ENCODE results near the gene CYB561D2. TPM values are rescaled to one million over a fixed set of nuclear protein-coding genes. Genes with fewer than 3 reads are reported as not detected.

The CYB561D2 gene
- total RNA-seq, 4 donors from 2014 or later = 23.6 to 66.0 (median 43.6) TPM

DNA sequence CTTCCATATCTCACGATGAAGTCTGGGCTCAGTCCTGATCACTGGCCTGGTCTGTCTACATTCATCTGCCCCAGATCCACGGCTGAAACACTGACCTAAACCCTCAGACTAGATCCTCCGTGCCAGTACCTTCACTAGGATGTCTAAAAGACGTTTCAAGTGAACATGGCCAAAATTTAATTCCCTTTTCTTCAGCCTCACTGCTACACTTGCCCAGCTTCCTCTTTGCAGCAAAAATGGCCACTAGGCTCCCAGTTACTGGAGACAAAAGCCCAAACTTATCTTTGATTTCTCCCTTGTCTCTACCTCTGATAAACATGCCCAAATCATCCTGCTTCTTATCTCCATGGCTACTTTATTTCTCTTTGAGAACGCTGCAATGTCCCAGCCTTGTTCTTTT is 11.7 kb upstream of the CYB561D2 start:
- WGBS, 2 donors = 76 to 89% methylated on average over 5 of the region's 5 CpGs

DNA sequence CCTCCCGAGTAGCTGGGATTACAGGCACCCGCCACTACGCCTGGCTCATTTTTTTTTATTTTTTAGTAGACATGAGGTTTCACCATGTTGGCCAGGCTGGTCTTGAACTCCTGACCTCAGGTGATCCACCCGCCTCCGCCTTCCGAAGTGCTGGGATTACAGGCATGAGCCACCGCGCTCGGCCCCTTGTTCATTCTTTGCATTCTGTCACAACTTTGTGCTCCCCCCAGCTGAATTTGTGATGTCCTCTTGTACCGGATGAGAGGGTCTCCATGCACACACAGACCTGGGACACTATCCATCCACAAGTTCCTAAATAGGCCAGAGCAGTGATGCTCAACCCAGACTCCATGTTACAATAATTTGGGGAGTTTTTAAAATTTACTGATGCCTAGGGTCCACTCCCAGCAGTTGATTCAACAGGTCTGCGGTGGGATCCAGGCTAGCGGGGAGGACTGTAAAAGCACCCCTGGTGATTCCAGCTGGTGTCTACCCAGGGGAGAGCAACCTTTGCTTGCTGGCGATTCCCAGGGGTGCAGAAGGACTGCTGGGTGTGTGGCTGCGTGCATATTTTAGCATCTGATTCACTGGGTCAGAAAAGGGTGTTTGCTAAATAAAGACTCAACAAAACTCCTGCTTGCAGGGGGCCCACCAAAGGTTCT is 11.0 kb upstream of the CYB561D2 start:
- no peaks in the 10 kb centered on the region for H3K36me3 ChIP-seq
- H3K27ac ChIP-seq = peak overlapping the region; percentile 5 to 76 (median 75)
- 77 to 91% methylated on average over 11 to 14 of the region's 14 CpGs for WGBS, 2 donors
- no peak for DNase-seq
- H3K9me3 ChIP-seq = no peaks in the 10 kb centered on the region
- peaks cover 26 to 38% of the 10 kb centered on the region in 2 donors for H3K4me1 ChIP-seq
- intact Hi-C loops (cut with DNase I) = no loop called here
- TF ChIP-seq, protein P1, sequence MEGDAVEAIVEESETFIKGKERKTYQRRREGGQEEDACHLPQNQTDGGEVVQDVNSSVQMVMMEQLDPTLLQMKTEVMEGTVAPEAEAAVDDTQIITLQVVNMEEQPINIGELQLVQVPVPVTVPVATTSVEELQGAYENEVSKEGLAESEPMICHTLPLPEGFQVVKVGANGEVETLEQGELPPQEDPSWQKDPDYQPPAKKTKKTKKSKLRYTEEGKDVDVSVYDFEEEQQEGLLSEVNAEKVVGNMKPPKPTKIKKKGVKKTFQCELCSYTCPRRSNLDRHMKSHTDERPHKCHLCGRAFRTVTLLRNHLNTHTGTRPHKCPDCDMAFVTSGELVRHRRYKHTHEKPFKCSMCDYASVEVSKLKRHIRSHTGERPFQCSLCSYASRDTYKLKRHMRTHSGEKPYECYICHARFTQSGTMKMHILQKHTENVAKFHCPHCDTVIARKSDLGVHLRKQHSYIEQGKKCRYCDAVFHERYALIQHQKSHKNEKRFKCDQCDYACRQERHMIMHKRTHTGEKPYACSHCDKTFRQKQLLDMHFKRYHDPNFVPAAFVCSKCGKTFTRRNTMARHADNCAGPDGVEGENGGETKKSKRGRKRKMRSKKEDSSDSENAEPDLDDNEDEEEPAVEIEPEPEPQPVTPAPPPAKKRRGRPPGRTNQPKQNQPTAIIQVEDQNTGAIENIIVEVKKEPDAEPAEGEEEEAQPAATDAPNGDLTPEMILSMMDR (IDR thresholded peaks at IDR 0.05) = no peak
- no peak for TF ChIP-seq POLR2A (IDR thresholded peaks at IDR 0.05)
- H3K4me3 ChIP-seq (replicated peaks in 1 of 3) = no peak overlapping the region
- no peaks in the 10 kb centered on the region for H3K27me3 ChIP-seq

More for the DNA sequence above, 11.7 kb upstream of the CYB561D2 start:
- peaks cover 33 to 45% of the 10 kb centered on the region in 2 donors for H3K4me1 ChIP-seq
- DNase-seq = no peak
- intact Hi-C loops (cut with DNase I) = no loop called here
- no peaks in the 10 kb centered on the region for H3K36me3 ChIP-seq
- no peak for TF ChIP-seq POLR2A (IDR thresholded peaks at IDR 0.05)
- TF ChIP-seq, protein P1 (IDR thresholded peaks at IDR 0.05) = no peak
- H3K27ac ChIP-seq = peak overlapping the region in 2 of 3 donors; percentile 91 to 96
- no peaks in the 10 kb centered on the region for H3K27me3 ChIP-seq
- no peak overlapping the region for H3K4me3 ChIP-seq (replicated peaks in 1 of 3)
- no peaks in the 10 kb centered on the region for H3K9me3 ChIP-seq

DNA sequence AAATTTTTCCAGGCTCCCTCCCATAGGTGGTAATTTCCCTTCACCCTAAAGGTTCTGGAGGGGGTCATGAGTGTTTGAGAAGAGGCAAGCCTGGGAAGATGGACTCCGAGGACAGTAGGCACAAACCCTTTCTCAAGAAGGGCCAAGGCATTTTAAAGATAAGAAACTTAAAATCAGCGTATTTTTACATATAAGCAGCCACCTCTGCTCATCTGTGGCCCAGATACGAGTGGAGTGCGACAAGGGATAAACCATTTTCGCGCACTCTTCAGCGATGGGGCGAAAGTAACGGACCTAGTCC is 10.6 kb upstream of the CYB561D2 start:
- Histone ChIP-seq H3K27ac (peak overlapping the region; percentile 5 to 76 (median 75)), H3K4me3 (replicated peaks in 1 of 3) (peak overlapping the region in 1 of 3 donors; percentile 40), H3K27me3 (no peaks in the 10 kb centered on the region), H3K9me3 (no peaks in the 10 kb centered on the region), H3K36me3 (no peaks in the 10 kb centered on the region), H3K4me1 (peaks cover 22 to 34% of the 10 kb centered on the region in 2 donors)
- TF ChIP-seq, protein P1 (IDR thresholded peaks at IDR 0.05) = no peak
- TF ChIP-seq POLR2A (IDR thresholded peaks at IDR 0.05) = no peak
- intact Hi-C loops (cut with DNase I) = no loop called here
- no peak for DNase-seq
- 68 to 78% methylated on average over 9 of the region's 9 CpGs for WGBS, 2 donors

DNA sequence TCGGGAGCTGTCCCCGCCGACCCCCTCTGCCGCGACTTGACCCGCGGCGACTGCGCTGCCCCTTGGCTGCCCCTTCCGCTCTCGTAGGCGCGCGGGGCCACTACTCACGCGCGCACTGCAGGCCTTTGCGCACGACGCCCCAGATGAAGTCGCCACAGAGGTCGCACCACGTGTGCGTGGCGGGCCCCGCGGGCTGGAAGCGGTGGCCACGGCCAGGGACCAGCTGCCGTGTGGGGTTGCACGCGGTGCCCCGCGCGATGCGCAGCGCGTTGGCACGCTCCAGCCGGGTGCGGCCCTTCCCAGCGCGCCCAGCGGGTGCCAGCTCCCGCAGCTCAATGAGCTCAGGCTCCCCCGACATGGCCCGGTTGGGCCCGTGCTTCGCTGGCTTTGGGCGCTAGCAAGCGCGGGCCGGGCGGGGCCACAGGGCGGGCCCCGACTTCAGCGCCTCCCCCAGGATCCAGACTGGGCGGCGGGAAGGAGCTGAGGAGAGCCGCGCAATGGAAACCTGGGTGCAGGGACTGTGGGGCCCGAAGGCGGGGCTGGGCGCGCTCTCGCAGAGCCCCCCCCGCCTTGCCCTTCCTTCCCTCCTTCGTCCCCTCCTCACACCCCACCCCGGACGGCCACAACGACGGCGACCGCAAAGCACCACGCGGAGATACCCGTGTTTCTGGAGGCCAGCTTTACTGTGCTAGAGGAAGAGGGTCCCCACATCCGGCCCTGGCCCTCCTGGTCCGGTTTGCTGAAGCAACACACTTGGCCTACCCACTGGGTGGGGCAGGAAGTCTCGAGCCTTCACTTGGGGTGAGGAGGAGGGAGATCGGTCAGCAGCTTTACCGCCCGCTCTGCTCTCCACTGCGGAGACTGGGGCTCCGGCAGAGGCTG is 10.0 kb upstream of the CYB561D2 start, which contains the start of gene RASSF1:
Gene RASSF1 (minus strand): TSS at position 389 of the 882 bp plus-strand sequence. CDS start 31 bp downstream, at position 358.
- 29 to 30% methylated on average over 15 to 41 of the region's 85 CpGs for WGBS, 2 donors
- no peaks in the 10 kb centered on the region for H3K9me3 ChIP-seq
- intact Hi-C loops (cut with DNase I) = no loop called here
- peak within 1 kb of the TSS; percentile 5 to 76 (median 75) for H3K27ac ChIP-seq
- DNase-seq = peak; percentile 33 to 41
- TF ChIP-seq, protein P1 (IDR thresholded peaks at IDR 0.05) = no peak
- TF ChIP-seq POLR2A (IDR thresholded peaks at IDR 0.05) = peak in 1 of 2 donors; percentile 27
- H3K4me1 ChIP-seq = peaks cover 22 to 34% of the 10 kb centered on the region in 2 donors
- no peaks in the 10 kb centered on the region for H3K36me3 ChIP-seq
- H3K27me3 ChIP-seq = no peaks in the 10 kb centered on the region
- peak within 1 kb of the TSS in 1 of 3 donors; percentile 40 for H3K4me3 ChIP-seq (replicated peaks in 1 of 3)

All from thyroid gland (tissue), 4 donors.